ENCODE measurements around the gene CNOT1.

The CNOT1 gene

DNA sequence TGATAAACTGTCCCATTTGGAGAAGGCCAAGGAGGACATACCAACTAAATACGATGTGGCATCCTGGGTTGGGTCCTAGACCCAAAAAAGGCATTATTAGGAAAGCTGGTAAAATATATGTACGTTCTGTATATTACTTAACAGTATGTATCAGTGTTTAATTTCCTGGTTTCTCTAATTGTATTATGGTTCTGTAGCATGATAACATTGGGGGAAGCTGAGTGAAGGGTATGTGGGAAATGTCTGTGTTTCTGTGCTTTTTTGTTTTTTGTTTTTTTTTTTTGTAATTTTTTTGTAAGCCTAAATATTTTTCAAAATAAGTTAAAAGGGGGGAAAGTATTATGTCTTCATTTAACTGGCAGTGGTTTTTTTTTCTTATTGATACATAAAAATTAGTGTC is 151.2 kb downstream of the CNOT1 start:
- DNase-seq = no peak

- DNase-seq = no peak
Observed at GRCh38 chr16:58476791-58477190, 152.8 kb downstream of the CNOT1 start.

DNA sequence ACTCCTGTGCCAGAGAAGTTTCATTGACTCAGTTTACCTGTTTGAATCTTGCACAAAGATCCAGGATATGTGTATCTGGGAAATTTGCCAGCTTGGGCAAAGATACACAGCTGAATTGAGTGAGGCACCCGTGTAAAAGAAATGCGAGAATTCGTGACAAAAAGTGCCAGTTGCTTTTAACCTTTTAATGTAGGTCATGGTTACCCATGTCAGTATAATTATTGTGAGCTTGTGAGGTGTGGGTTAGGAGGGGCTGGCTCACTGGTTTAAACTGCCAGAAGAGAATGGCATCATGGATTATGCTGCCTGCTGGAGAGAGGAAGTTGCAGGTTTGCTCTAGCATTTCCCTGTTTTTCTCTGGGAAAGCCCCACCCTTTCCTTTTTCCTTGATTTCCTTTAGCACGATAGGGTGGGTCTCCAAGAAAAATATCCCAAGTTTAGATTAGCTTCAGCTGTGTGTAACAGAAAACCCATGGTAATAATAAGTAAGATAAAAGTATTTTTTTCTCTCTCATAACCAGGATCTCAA is 154.5 kb downstream of the CNOT1 start:
- no peak for DNase-seq

DNA sequence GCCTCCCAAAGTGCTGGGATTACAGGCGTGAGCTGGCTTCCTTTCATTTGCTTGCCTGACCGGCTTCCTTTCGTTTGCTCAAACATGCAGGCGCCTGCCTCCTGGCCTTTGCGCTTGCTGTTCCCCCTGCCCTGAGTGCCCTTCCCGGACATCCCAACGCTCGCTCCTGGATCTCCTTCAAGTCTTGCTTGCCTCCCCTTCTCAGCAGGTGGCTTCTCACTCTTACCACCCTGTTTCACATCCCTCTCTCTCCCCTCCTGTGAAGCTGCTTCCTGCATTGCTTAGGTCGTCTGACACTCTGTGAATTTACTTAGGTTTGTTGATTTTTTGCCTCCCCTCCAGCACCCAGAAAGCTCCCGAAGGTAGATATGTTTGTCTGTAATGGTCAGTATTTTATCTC is 155.3 kb downstream of the CNOT1 start:
- DNase-seq = no peak

DNA sequence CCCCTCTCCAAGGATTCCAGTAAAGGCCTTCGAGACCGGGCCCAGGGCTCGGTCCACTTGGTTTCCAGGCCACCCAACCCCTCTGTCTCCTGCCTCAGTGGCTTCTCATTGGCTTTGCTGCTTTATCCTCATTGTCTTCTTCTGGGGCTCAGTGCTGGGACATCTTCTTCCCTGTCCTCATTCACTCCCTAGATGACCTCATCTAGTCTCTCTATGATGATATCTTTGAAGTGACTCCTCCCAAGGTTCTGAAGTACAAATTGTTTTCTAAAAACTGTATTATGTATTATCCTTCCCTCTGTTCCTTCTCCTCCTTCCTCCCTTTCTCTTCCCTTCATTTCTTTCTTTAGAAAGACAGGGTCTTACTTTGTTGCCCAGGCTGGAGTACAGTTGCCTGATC is 156.8 kb downstream of the CNOT1 start:
- no peak for DNase-seq

GRCh38 chr16:58472266-58472665 is 157.4 kb downstream of the CNOT1 start:
- no peak for DNase-seq

DNA sequence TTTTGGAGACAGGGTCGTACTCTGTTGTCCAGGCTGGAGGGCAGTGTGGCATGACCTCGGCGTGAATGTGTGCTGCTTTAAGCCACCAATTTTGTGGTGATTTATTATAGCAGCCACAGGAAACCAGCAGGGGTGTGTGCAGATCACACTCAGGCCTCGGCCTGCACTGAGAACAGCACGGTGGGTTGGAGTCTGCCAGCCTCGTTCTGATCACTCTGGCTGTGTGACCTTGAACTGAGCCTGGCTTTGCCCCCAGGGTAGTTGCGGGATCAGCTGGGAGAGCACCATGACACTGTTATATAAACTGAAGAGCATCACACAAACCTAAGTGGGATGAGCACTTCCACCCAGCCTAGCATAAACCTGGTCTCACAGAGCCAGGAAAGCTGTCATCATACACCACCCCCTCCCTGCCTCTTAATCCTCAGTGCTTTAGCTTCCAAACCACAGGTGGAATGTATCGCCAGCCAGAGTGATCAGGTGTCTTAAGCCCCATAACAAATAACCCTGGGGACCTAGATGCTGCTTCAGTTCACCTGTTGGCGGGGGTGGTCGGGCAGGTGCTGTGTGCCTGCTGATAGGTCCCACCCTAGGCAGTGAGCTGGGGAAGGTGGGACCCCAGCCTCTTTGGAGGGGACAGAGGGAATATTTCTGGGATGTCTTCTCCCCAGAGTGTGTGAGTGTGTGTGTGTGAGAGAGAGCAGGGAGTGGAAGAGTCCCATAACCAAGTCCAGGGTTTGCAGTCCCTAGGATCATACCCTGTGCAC is 158.2 kb downstream of the CNOT1 start:
- DNase-seq = no peak
